ENCODE data around the gene ATG10.

The ATG10 gene

DNA sequence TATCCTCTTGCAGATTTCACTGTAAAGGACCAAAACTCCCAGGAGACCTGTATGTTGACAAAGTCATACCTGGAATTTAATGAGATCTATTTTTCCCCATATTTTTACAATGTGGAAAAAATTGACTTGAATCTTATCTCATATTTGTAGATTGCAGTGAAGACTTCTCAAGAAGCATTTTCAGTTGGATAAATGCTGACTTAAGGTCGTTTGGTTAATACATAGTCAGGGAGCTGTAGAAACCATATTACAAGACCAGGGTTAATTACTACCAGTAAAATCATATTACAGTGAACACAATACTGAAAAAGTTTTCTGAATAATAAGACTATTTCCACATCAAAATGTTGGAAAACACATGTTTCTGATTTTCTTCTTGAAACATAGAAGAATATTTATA, 119.8 kb downstream of the ATG10 start:
- DNase-seq (ENCODE audit: low read depth, low spot score) = no peak
- in situ Hi-C loops (cut with HindIII; ENCODE audit: low sequenced_read_pairs) = no loop called here
- no peak overlapping the region for H3K4me3 ChIP-seq (ENCODE audit: low read depth, low read length)
- TF ChIP-seq, protein P1, sequence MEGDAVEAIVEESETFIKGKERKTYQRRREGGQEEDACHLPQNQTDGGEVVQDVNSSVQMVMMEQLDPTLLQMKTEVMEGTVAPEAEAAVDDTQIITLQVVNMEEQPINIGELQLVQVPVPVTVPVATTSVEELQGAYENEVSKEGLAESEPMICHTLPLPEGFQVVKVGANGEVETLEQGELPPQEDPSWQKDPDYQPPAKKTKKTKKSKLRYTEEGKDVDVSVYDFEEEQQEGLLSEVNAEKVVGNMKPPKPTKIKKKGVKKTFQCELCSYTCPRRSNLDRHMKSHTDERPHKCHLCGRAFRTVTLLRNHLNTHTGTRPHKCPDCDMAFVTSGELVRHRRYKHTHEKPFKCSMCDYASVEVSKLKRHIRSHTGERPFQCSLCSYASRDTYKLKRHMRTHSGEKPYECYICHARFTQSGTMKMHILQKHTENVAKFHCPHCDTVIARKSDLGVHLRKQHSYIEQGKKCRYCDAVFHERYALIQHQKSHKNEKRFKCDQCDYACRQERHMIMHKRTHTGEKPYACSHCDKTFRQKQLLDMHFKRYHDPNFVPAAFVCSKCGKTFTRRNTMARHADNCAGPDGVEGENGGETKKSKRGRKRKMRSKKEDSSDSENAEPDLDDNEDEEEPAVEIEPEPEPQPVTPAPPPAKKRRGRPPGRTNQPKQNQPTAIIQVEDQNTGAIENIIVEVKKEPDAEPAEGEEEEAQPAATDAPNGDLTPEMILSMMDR (IDR thresholded peaks at IDR 0.05; ENCODE audit: low read depth, low read length) = no peak

DNA sequence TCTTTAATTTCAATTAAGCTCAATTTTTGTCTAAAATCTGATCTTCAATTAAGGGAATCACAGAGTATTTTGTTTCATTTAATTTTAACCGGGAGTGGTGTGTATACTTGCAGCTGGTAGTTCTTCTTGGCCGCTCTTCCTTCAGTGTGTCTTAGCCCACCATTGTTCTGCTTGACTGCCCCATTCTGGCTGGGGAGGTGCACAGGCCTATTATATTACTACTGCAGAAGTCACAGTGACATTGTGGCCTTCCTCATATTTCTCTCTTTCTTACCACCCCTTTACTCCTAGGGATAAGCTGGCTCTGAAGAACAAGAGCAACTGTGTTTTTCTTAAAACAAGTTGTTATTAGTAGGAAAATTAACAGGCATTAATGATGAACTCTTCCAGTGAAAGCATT, 123.7 kb downstream of the ATG10 start:
- TF ChIP-seq, protein P1 (IDR thresholded peaks at IDR 0.05; ENCODE audit: low read depth, low read length) = no peak
- in situ Hi-C loops (cut with HindIII; ENCODE audit: low sequenced_read_pairs) = no loop called here
- no peak overlapping the region for H3K4me3 ChIP-seq (ENCODE audit: low read depth, low read length)
- no peak for DNase-seq (ENCODE audit: low read depth, low spot score)

DNA sequence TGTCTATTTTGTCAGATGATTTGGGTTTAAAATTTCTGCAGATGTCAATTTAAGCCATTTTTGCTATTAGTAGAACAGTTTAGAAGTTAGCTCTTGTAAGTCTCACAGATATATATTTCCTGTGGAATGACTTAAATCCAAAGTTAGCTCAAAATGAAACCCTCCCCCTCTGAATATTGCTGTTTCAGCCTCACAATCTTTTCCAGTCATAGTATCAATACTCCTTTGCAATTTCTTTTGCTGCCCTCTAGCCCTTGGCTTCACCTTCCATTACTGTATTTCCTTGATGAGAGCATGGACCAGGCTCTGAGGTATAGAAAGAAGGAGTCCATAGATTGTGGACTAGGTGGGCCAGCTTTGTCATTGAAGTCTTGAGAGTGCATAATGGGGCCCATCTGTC, 124.4 kb downstream of the ATG10 start:
- in situ Hi-C loops (cut with HindIII; ENCODE audit: low sequenced_read_pairs) = no loop called here
- no peak overlapping the region for H3K4me3 ChIP-seq (ENCODE audit: low read depth, low read length)
- TF ChIP-seq, protein P1 (IDR thresholded peaks at IDR 0.05; ENCODE audit: low read depth, low read length) = no peak
- DNase-seq (ENCODE audit: low read depth, low spot score) = no peak

DNA sequence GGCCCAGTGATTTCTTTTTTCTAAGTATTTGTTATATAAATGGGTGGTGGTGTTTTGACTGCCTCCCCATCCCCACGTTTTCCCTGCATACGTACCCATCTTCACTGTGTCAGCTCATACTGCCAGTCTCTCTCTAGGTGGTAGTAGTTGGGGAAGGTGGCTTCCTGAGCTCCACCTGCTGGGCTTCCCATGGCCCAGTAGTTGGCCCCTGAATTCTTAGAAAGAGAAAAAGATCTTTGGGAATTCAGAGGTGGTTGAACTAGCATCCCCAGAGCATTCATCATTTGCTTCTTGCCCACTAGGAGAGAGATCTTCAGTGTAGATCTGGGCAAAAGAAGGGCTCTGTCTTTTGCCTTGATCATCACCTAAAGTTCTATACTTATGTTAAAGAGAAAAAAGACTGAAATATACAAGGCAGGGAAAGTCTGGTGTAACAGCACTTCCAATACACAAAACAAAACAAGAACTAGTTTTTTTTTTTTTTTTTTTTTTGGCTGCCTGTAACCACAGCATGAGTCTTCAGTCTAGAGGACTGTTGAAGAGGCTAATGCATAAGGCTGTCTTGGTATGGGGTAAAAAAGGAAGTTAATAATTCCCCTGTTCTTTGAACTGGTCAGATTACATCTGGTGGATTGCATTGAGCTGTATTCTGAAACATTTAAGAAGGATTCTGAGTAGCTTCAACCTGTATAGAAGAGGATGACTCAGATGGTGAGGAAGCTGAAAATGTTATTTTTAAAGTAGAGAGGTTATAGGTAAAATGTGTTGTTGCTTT, 128.7 kb downstream of the ATG10 start:
- H3K4me3 ChIP-seq (ENCODE audit: low read depth, low read length) = no peak overlapping the region
- TF ChIP-seq, protein P1 (IDR thresholded peaks at IDR 0.05; ENCODE audit: low read depth, low read length) = no peak
- in situ Hi-C loops (cut with HindIII; ENCODE audit: low sequenced_read_pairs) = no loop called here
- peak; percentile 61 for DNase-seq (ENCODE audit: low read depth, low spot score)

DNA sequence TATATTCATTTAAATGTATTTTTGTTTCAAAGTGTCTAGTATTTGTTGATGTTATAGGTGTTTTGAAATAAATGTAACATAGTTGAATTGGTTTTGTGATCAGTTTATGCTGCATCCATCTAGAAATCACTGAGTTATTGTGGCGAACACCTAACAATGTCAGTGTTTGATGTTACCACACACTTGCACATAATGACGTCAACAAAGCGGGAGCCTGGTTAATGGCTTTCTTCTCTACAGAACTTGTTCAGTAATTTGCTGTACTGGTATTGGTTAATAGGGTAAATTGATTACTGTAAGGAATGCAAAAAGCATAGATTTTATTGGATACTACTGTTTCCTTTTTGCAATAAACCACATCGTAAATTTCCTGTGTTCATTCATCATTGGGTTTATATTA, 133.0 kb downstream of the ATG10 start:
- in situ Hi-C loops (cut with HindIII; ENCODE audit: low sequenced_read_pairs) = no loop called here
- no peak overlapping the region for H3K4me3 ChIP-seq (ENCODE audit: low read depth, low read length)
- no peak for DNase-seq (ENCODE audit: low read depth, low spot score)
- TF ChIP-seq, protein P1 (IDR thresholded peaks at IDR 0.05; ENCODE audit: low read depth, low read length) = no peak

DNA sequence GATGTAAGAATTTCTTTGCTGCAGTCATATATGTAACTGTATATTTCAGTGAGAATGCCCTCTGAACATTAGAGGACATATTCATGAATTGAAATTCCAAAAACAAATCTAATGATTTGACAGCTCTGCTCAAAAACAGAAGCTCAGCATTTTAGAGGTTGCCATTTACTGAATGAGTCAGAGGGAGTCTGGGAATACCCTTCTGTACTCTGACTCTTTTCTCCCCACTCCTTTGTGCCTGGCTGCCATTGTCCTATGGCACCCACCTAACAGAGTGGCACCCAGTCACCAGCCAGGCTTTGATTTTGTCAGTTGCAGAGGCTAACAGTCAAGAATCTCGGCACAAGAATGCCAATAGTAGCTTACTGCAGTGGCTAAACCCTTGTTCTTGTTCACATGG, 133.6 kb downstream of the ATG10 start:
- TF ChIP-seq, protein P1 (IDR thresholded peaks at IDR 0.05; ENCODE audit: low read depth, low read length) = no peak
- in situ Hi-C loops (cut with HindIII; ENCODE audit: low sequenced_read_pairs) = no loop called here
- no peak for DNase-seq (ENCODE audit: low read depth, low spot score)
- H3K4me3 ChIP-seq (ENCODE audit: low read depth, low read length) = no peak overlapping the region

All from astrocyte of the spinal cord (primary cell).